Epithelial cell of esophagus (primary cell): ENCODE results near the gene ERP27.
A peak's percentile ranks its signal among the peaks of the same experiment; 100 is the strongest.

Source experiments
- DNase-seq: peaks from one replicate; pipeline ENCODE4 v3.0.0; 2010; ENCODE audit warnings: low read depth
- H3K4me3 ChIP-seq: 2 replicates; pipeline ENCODE4 v1.5.1; 2011; ENCODE audit warnings: mild to moderate bottlenecking, low read length, control low read depth
- CTCF ChIP-seq: IDR thresholded peaks from 2 replicates; pipeline ENCODE4 v1.5.1; 2011; ENCODE audit warnings: low read depth, mild to moderate bottlenecking, low read length, control low read depth, inconsistent platforms; ENCODE audit not compliant: insufficient read depth; ENCODE audit errors: missing control alignments

The ERP27 gene

GRCh38 chr12:14957551-14958168, 19.3 kb upstream of the ERP27 start:
- no peak overlapping the region for H3K4me3 ChIP-seq
- TF ChIP-seq CTCF: no peak
- no peak for DNase-seq

- TF ChIP-seq CTCF: no peak
- DNase-seq: no peak
- no peak overlapping the region for H3K4me3 ChIP-seq
Observed at GRCh38 chr12:14956905-14957304, 18.6 kb upstream of the ERP27 start.

GRCh38 chr12:14956024-14956891, 17.9 kb upstream of the ERP27 start:
- no peak for TF ChIP-seq CTCF
- no peak for DNase-seq
- no peak overlapping the region for H3K4me3 ChIP-seq

- TF ChIP-seq CTCF: no peak
- DNase-seq: no peak
- H3K4me3 ChIP-seq: no peak overlapping the region
Observed at GRCh38 chr12:14954269-14954668, 15.9 kb upstream of the ERP27 start.

GRCh38 chr12:14953752-14954151, 15.4 kb upstream of the ERP27 start:
- no peak overlapping the region for H3K4me3 ChIP-seq
- DNase-seq: no peak
- TF ChIP-seq CTCF: no peak

GRCh38 chr12:14952299-14952921, 14.1 kb upstream of the ERP27 start:
- peak; percentile 96 for DNase-seq
- no peak overlapping the region for H3K4me3 ChIP-seq
- no peak for TF ChIP-seq CTCF

- DNase-seq: no peak
- TF ChIP-seq CTCF: no peak
- H3K4me3 ChIP-seq: no peak overlapping the region
Observed at GRCh38 chr12:14951851-14952250, 13.5 kb upstream of the ERP27 start.
